ENCODE results near the gene NECAB3.

DNA sequence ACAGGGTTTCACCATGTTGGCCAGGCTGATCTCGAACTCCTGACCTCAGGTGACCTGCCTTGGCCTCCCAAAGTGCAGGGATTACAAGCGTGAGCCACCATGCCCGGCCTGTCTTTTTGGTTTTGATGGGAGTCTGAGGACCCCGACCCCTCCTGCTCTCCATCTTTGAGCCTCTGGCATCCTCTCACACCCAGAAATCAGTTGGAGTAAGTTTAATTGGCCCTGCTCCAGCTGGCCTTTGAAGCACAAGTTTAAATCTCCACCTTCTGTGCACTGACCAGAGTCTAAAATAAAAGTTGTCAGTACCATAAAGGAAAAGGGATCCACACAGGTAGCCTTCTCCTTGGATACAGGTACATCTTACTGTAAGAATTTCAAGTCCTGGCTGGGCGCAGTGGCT is 28.0 kb downstream of the NECAB3 start:
- TF ChIP-seq, protein P1, sequence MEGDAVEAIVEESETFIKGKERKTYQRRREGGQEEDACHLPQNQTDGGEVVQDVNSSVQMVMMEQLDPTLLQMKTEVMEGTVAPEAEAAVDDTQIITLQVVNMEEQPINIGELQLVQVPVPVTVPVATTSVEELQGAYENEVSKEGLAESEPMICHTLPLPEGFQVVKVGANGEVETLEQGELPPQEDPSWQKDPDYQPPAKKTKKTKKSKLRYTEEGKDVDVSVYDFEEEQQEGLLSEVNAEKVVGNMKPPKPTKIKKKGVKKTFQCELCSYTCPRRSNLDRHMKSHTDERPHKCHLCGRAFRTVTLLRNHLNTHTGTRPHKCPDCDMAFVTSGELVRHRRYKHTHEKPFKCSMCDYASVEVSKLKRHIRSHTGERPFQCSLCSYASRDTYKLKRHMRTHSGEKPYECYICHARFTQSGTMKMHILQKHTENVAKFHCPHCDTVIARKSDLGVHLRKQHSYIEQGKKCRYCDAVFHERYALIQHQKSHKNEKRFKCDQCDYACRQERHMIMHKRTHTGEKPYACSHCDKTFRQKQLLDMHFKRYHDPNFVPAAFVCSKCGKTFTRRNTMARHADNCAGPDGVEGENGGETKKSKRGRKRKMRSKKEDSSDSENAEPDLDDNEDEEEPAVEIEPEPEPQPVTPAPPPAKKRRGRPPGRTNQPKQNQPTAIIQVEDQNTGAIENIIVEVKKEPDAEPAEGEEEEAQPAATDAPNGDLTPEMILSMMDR (IDR thresholded peaks at IDR 0.05): no peak
- TF ChIP-seq SMC3 (IDR thresholded peaks at IDR 0.05; ENCODE audit: low read depth, low read length) (no peak), NRF1 (IDR thresholded peaks at IDR 0.05; ENCODE audit: low read depth, low read length) (no peak), POLR2AphosphoS5 (IDR thresholded peaks at IDR 0.05; ENCODE audit: low read depth, low read length) (no peak), RXRA (IDR thresholded peaks at IDR 0.05; ENCODE audit: borderline replicate concordance, low read depth) (no peak)
- TF ChIP-seq, protein P2, sequence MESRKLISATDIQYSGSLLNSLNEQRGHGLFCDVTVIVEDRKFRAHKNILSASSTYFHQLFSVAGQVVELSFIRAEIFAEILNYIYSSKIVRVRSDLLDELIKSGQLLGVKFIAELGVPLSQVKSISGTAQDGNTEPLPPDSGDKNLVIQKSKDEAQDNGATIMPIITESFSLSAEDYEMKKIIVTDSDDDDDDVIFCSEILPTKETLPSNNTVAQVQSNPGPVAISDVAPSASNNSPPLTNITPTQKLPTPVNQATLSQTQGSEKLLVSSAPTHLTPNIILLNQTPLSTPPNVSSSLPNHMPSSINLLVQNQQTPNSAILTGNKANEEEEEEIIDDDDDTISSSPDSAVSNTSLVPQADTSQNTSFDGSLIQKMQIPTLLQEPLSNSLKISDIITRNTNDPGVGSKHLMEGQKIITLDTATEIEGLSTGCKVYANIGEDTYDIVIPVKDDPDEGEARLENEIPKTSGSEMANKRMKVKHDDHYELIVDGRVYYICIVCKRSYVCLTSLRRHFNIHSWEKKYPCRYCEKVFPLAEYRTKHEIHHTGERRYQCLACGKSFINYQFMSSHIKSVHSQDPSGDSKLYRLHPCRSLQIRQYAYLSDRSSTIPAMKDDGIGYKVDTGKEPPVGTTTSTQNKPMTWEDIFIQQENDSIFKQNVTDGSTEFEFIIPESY (IDR thresholded peaks at IDR 0.05; ENCODE audit: borderline replicate concordance, low read depth): no peak
- TF ChIP-seq, protein P3, sequence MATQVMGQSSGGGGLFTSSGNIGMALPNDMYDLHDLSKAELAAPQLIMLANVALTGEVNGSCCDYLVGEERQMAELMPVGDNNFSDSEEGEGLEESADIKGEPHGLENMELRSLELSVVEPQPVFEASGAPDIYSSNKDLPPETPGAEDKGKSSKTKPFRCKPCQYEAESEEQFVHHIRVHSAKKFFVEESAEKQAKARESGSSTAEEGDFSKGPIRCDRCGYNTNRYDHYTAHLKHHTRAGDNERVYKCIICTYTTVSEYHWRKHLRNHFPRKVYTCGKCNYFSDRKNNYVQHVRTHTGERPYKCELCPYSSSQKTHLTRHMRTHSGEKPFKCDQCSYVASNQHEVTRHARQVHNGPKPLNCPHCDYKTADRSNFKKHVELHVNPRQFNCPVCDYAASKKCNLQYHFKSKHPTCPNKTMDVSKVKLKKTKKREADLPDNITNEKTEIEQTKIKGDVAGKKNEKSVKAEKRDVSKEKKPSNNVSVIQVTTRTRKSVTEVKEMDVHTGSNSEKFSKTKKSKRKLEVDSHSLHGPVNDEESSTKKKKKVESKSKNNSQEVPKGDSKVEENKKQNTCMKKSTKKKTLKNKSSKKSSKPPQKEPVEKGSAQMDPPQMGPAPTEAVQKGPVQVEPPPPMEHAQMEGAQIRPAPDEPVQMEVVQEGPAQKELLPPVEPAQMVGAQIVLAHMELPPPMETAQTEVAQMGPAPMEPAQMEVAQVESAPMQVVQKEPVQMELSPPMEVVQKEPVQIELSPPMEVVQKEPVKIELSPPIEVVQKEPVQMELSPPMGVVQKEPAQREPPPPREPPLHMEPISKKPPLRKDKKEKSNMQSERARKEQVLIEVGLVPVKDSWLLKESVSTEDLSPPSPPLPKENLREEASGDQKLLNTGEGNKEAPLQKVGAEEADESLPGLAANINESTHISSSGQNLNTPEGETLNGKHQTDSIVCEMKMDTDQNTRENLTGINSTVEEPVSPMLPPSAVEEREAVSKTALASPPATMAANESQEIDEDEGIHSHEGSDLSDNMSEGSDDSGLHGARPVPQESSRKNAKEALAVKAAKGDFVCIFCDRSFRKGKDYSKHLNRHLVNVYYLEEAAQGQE (IDR thresholded peaks at IDR 0.05; ENCODE audit: low read depth, low read length): no peak
